ENCODE results near the gene RANBP3. TPM values are rescaled to one million over a fixed set of nuclear protein-coding genes. Genes with fewer than 3 reads are reported as not detected.

RANBP3 gene
- total and polyA plus RNA-seq, 2 of the 8 experiments (the other 6 are each of a cell fraction or from before 2014, with no cell fraction given): 95.4 to 122 TPM

DNA sequence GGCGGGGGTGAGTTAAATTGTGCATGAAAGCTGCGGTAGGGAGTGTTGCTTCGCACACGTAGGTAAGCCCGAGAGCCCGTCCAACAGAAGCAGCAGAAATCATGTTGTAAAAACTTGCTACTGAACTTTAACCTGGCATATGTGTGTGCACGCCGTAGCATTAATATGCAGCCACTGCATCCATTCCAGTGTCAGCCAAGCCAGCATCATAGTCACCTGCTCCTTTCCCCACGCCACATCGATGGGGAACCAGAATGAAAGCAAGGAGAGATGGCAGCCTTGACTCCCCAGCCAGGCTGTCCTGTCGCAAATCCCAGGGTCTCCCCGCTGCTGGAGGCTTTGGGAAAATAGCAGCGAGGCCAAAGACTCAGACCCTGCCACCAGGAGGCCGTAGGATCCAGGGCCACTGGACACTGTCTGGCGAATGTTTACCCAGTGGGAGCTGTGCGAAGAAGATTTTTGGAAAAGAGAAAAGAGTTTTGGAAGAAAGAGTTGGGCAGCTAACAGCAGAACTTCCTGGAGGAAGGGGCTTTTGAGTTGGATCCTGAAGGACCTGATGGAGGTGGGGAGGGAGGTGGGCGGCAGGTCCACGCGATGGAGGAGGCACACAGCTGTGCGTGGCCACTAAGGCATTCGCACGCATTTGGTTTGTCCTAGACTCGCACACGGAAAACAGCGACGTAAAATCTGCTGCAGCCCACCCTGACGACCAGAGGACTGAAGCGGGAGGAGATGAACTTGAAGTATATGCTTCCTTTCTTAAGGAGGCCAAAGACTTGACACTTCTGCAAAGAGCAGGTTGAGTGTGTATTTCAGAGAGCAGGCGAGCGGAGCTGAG lies 48.7 kb upstream of the RANBP3 start (continued):
- TF ChIP-seq CHD7 (IDR thresholded peaks at IDR 0.05; ENCODE audit: insufficient replicate concordance, low read length) (no peak), RNF2 (IDR thresholded peaks at IDR 0.05; ENCODE audit: borderline replicate concordance, low read depth, low read length, missing control alignments, poor library complexity, severe bottlenecking) (no peak), POLR2A (IDR thresholded peaks at IDR 0.05; ENCODE audit: control extremely low read depth in 1 of 2, low read depth in 2 of 2, low read length in 2 of 2) (no peak), TEAD4 (IDR thresholded peaks at IDR 0.05; ENCODE audit: low read depth, low read length) (no peak), NRF1 (IDR thresholded peaks at IDR 0.05; ENCODE audit: low read depth, low read length) (no peak), SP4 (IDR thresholded peaks at IDR 0.05; ENCODE audit: low read length) (no peak), JUND (IDR thresholded peaks at IDR 0.05; ENCODE audit: low read length) (no peak), MAFK (IDR thresholded peaks at IDR 0.05; ENCODE audit: low read depth, low read length) (no peak)
- TF ChIP-seq, protein P1, sequence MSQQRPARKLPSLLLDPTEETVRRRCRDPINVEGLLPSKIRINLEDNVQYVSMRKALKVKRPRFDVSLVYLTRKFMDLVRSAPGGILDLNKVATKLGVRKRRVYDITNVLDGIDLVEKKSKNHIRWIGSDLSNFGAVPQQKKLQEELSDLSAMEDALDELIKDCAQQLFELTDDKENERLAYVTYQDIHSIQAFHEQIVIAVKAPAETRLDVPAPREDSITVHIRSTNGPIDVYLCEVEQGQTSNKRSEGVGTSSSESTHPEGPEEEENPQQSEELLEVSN (IDR thresholded peaks at IDR 0.05): no peak

Data from H1 (cell line).